Activated naive CD8-positive, alpha-beta T cell treated with anti-CD3 and anti-CD28 coated beads for 36 hours (primary cell): ENCODE measurements around the gene TPMT. TPM values are rescaled to one million over a fixed set of nuclear protein-coding genes. Genes with fewer than 3 reads are reported as not detected.

Experiments
- DNase-seq: peaks from one replicate; pipeline ENCODE4 v3.0.0; 2021
- H3K27ac Mint-ChIP-seq: one replicate; pipeline ENCODE4 v1.8.0; 2022; ENCODE audit warnings: mild to moderate bottlenecking, moderate library complexity, mixed read lengths
- H3K27me3 Mint-ChIP-seq: one replicate; pipeline ENCODE4 v1.8.0; 2022; ENCODE audit warnings: mild to moderate bottlenecking, mixed read lengths
- H3K36me3 Mint-ChIP-seq: one replicate; pipeline ENCODE4 v1.8.0; 2021; ENCODE audit warnings: mild to moderate bottlenecking, mixed read lengths
- H3K4me1 Mint-ChIP-seq: one replicate; pipeline ENCODE4 v1.8.0; 2021; ENCODE audit warnings: mixed read lengths
- H3K4me3 Mint-ChIP-seq: one replicate; pipeline ENCODE4 v1.8.0; 2022; ENCODE audit warnings: mild to moderate bottlenecking, moderate library complexity, mixed read lengths
- H3K9me3 Mint-ChIP-seq: one replicate; pipeline ENCODE4 v1.8.0; 2022; ENCODE audit warnings: mixed read lengths
- total RNA-seq, 2 experiments: library from RNA; stranded (reverse); gene quantifications; one replicate each; pipeline ENCODE4 v1.2.3, GENCODE V29; 2021

The TPMT gene
- total RNA-seq, 2 experiments from 2014 or later = 8.2 TPM

GRCh38 chr6:18141805-18142590, 12.9 kb downstream of the TPMT start:
- no peaks in the 10 kb centered on the region for H3K4me1 Mint-ChIP-seq
- H3K27me3 Mint-ChIP-seq = no peaks in the 10 kb centered on the region
- H3K4me3 Mint-ChIP-seq = no peak overlapping the region
- no peak overlapping the region for H3K27ac Mint-ChIP-seq
- H3K9me3 Mint-ChIP-seq = no peaks in the 10 kb centered on the region
- peaks cover 16% of the 10 kb centered on the region for H3K36me3 Mint-ChIP-seq
- DNase-seq = no peak

GRCh38 chr6:18139935-18140621, 14.8 kb downstream of the TPMT start:
- H3K27ac Mint-ChIP-seq = no peak overlapping the region
- H3K9me3 Mint-ChIP-seq = no peaks in the 10 kb centered on the region
- no peak overlapping the region for H3K4me3 Mint-ChIP-seq
- no peak for DNase-seq
- peaks cover 3% of the 10 kb centered on the region for H3K4me1 Mint-ChIP-seq
- peaks cover 18% of the 10 kb centered on the region for H3K36me3 Mint-ChIP-seq
- H3K27me3 Mint-ChIP-seq = no peaks in the 10 kb centered on the region

DNA sequence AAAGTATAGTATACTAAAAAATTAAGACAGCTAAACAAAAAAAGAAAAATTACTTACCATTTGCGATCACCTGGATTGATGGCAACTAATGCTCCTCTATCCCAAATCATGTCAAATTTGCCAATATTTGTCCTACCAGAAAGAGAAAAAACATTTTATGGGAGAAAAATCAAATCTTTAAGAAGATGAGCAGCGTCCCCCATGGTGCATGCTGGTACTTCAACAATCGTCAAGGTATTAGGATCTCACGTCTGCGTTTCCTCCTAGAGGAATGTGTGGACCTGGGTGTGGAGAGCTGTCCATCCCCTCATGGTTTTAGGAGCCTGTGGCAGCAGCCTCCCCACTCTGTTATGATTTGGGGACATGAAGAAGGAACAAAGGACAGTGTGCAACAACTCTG, 16.0 kb downstream of the TPMT start:
- DNase-seq = no peak
- Mint-ChIP-seq H3K36me3 (peaks cover 18% of the 10 kb centered on the region), H3K4me3 (no peak overlapping the region), H3K27me3 (no peaks in the 10 kb centered on the region), H3K27ac (no peak overlapping the region), H3K9me3 (no peaks in the 10 kb centered on the region), H3K4me1 (peaks cover 5% of the 10 kb centered on the region)

DNA sequence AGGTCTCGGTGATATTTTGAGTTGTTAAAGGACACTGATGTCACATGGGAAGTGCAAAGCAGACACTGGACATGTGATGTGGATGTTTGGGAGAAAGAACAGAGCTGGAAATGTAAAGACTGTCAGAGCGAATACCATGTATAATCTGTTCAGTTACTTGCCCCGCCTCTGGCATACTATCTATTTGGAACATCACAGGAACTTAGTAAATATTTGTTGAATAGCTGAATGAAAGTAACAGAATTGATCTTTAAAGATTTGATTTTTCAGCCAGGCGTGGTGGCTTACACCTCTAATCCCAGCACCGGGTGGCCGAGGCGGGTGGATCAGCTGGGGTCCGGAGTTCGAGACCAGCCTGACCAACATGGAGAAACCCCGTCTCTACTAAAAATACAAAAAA, 18.6 kb downstream of the TPMT start:
- Mint-ChIP-seq H3K9me3 (no peaks in the 10 kb centered on the region), H3K36me3 (peaks cover 15% of the 10 kb centered on the region), H3K4me3 (no peak overlapping the region), H3K27ac (no peak overlapping the region), H3K4me1 (peaks cover 5% of the 10 kb centered on the region), H3K27me3 (no peaks in the 10 kb centered on the region)
- DNase-seq = no peak

- Mint-ChIP-seq H3K27me3 (no peaks in the 10 kb centered on the region), H3K36me3 (peaks cover 13% of the 10 kb centered on the region), H3K27ac (no peak overlapping the region), H3K4me3 (no peak overlapping the region), H3K4me1 (peaks cover 5% of the 10 kb centered on the region), H3K9me3 (no peaks in the 10 kb centered on the region)
- no peak for DNase-seq
Observed at GRCh38 chr6:18135171-18135570, 19.7 kb downstream of the TPMT start.

DNA sequence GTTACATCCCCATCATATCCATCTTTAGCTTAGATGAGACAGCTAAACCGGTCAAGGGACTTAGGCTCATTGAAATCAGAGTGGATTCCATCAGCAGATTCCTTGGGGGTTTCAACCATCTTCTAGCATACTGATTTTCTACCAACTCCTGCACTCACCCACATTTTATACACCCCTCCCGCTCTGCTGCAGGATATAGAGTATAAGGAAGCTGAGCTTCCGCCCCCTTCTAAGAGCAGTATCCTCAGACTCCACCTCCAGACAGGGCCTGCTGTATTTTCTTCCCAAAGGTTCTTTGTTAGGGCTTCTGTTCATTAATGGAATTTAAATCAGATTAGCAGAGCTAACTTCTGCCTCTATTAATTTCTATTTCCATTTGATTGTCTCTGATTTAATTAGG, 22.5 kb downstream of the TPMT start:
- Mint-ChIP-seq H3K27me3 (no peaks in the 10 kb centered on the region), H3K9me3 (no peaks in the 10 kb centered on the region), H3K4me3 (no peak overlapping the region), H3K36me3 (peaks cover 7% of the 10 kb centered on the region), H3K4me1 (peaks cover 5% of the 10 kb centered on the region), H3K27ac (no peak overlapping the region)
- no peak for DNase-seq

GRCh38 chr6:18126121-18126520, 28.8 kb downstream of the TPMT start:
- H3K4me3 Mint-ChIP-seq = no peak overlapping the region
- H3K9me3 Mint-ChIP-seq = no peaks in the 10 kb centered on the region
- DNase-seq = no peak
- H3K4me1 Mint-ChIP-seq = peaks cover 11% of the 10 kb centered on the region
- peaks cover 2% of the 10 kb centered on the region for H3K36me3 Mint-ChIP-seq
- H3K27ac Mint-ChIP-seq = no peak overlapping the region
- H3K27me3 Mint-ChIP-seq = peaks cover 9% of the 10 kb centered on the region

GRCh38 chr6:18122128-18123093, 32.5 kb downstream of the TPMT start, which contains the start of gene NHLRC1:
Gene NHLRC1 (minus strand): TSS chr6:18122677. CDS start chr6:18122606, 71 bp downstream.
- Mint-ChIP-seq H3K27ac (no peak within 1 kb of the TSS), H3K4me3 (peak within 1 kb of the TSS; percentile 63), H3K36me3 (peaks cover 10% of the 10 kb centered on the region), H3K4me1 (peaks cover 11% of the 10 kb centered on the region), H3K27me3 (peaks cover 43% of the 10 kb centered on the region), H3K9me3 (peaks cover 9% of the 10 kb centered on the region)
- peak; percentile 82 for DNase-seq

DNA sequence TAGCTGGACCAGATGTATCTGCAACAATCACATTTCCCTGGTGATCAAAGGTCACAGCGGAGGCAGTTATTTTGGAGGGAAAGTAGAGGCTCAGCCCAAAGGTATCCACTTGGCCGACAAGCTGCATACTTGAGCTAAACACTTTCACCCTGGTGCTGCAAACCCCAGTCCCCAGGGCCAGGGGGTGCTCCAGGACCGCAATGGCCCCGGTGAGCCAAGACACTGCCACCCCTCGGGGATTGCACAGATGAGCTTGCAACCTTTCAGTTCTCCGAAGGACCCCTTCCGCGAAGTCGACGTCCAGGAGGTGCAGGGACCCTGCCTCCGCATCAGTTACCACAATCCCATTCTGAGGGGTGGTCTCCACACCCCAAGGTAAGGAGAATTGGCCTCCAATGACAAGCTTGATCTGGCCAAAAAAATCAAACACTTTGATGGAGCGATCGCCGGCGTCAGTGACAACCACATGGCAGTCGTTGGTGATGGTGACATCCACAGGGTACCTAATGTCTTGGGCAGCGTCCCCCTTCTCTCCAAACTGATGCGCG, 33.2 kb downstream of the TPMT start:
- Mint-ChIP-seq H3K36me3 (peaks cover 10% of the 10 kb centered on the region), H3K9me3 (peaks cover 11% of the 10 kb centered on the region), H3K4me1 (peaks cover 11% of the 10 kb centered on the region), H3K27ac (no peak overlapping the region), H3K4me3 (no peak overlapping the region), H3K27me3 (peaks cover 50% of the 10 kb centered on the region)
- no peak for DNase-seq

- Mint-ChIP-seq H3K9me3 (peaks cover 16% of the 10 kb centered on the region), H3K27ac (no peak overlapping the region), H3K36me3 (peaks cover 10% of the 10 kb centered on the region), H3K4me1 (peaks cover 23% of the 10 kb centered on the region), H3K27me3 (peaks cover 60% of the 10 kb centered on the region), H3K4me3 (no peak overlapping the region)
- no peak for DNase-seq
Observed at GRCh38 chr6:18119236-18119635, 35.6 kb downstream of the TPMT start.

- peaks cover 68% of the 10 kb centered on the region for H3K27me3 Mint-ChIP-seq
- no peak for DNase-seq
- H3K4me1 Mint-ChIP-seq = peaks cover 23% of the 10 kb centered on the region
- peaks cover 21% of the 10 kb centered on the region for H3K9me3 Mint-ChIP-seq
- H3K4me3 Mint-ChIP-seq = no peak overlapping the region
- H3K27ac Mint-ChIP-seq = no peak overlapping the region
- H3K36me3 Mint-ChIP-seq = peaks cover 10% of the 10 kb centered on the region
Observed at GRCh38 chr6:18118330-18118729, 36.5 kb downstream of the TPMT start.

- Mint-ChIP-seq H3K9me3 (peaks cover 22% of the 10 kb centered on the region), H3K27me3 (peaks cover 76% of the 10 kb centered on the region), H3K36me3 (peaks cover 8% of the 10 kb centered on the region), H3K4me3 (no peak overlapping the region), H3K27ac (no peak overlapping the region), H3K4me1 (peaks cover 16% of the 10 kb centered on the region)
- no peak for DNase-seq
Observed at GRCh38 chr6:18117136-18117535, 37.7 kb downstream of the TPMT start.

- Mint-ChIP-seq H3K4me3 (peak overlapping the region; percentile 22), H3K27ac (peak overlapping the region; percentile 79), H3K27me3 (peaks cover 81% of the 10 kb centered on the region), H3K36me3 (peaks cover 8% of the 10 kb centered on the region), H3K4me1 (peaks cover 16% of the 10 kb centered on the region), H3K9me3 (peaks cover 21% of the 10 kb centered on the region)
- DNase-seq = peak; percentile 28
Observed at GRCh38 chr6:18115356-18115755, 39.5 kb downstream of the TPMT start.

DNA sequence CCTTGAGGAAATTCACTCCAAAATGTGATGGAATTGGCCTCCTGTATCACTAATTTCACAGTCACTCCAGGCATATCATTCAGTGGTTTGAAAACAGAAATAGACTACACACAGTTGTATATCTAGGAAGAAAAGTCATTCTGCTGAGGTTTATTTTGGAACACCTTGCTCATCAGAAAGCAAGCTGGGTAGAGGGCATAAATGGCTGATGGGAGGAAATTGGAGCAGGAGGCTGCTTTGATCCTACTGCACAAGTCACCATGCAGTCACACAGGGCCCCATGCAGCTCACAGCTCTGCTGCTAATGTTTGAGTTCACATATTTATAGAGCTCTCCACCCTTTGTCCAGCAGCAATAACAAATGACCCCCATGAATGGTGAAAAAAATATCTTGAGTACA, 44.7 kb downstream of the TPMT start:
- H3K36me3 Mint-ChIP-seq = peaks cover 2% of the 10 kb centered on the region
- H3K9me3 Mint-ChIP-seq = peaks cover 19% of the 10 kb centered on the region
- H3K4me3 Mint-ChIP-seq = no peak overlapping the region
- DNase-seq = no peak
- peaks cover 54% of the 10 kb centered on the region for H3K27me3 Mint-ChIP-seq
- H3K27ac Mint-ChIP-seq = no peak overlapping the region
- H3K4me1 Mint-ChIP-seq = peaks cover 11% of the 10 kb centered on the region
